ENCODE results near the gene INTS15.
A peak's percentile ranks its signal among the peaks of the same experiment; 100 is the strongest.
"Not testable (repeated sequence)": the region's sequence is repeated elsewhere in the genome, so short reads cannot be mapped to it uniquely, and the experiment has no call there.

Gene INTS15

GRCh38 chr7:6619961-6620360 is 30.1 kb downstream of the INTS15 start:
- no peak for DNase-seq

GRCh38 chr7:6621195-6622133 is 31.6 kb downstream of the INTS15 start:
- DNase-seq = no peak

- no peak for DNase-seq
Measured at GRCh38 chr7:6622134-6622710, 32.4 kb downstream of the INTS15 start.

GRCh38 chr7:6623589-6624245 is 33.9 kb downstream of the INTS15 start:
- no peak for DNase-seq

- no peak for DNase-seq
Measured at GRCh38 chr7:6624246-6624611, 34.4 kb downstream of the INTS15 start.

- DNase-seq = no peak
Measured at GRCh38 chr7:6628045-6628444, 38.2 kb downstream of the INTS15 start.

- no peak for DNase-seq
Measured at GRCh38 chr7:6630007-6630849, 40.4 kb downstream of the INTS15 start.

- no peak for DNase-seq
Measured at GRCh38 chr7:6631605-6632004, 41.8 kb downstream of the INTS15 start.

GRCh38 chr7:6634021-6634420 is 44.2 kb downstream of the INTS15 start:
- no peak for DNase-seq

GRCh38 chr7:6634971-6635370 is 45.1 kb downstream of the INTS15 start:
- not testable (repeated sequence) for DNase-seq

- DNase-seq = peak in 1 of 2 experiments; percentile 28
Measured at GRCh38 chr7:6636741-6637543, 47.1 kb downstream of the INTS15 start, which contains the start of gene ZNF316. Gene ZNF316, plus strand, starts transcription at chr7:6637318. Its CDS starts 5,092 bp downstream, at chr7:6642410.

- DNase-seq = peak in 1 of 2 experiments; percentile 58
Measured at GRCh38 chr7:6637544-6638229, 47.9 kb downstream of the INTS15 start.

- no peak for DNase-seq
Measured at GRCh38 chr7:6639032-6639431, 49.2 kb downstream of the INTS15 start.

- no peak for DNase-seq
Measured at GRCh38 chr7:6639627-6640026, 49.8 kb downstream of the INTS15 start.

GRCh38 chr7:6640246-6640721 is 50.5 kb downstream of the INTS15 start:
- no peak for DNase-seq

GRCh38 chr7:6641305-6642035 is 51.6 kb downstream of the INTS15 start:
- DNase-seq = no peak

GRCh38 chr7:6642239-6642839 is 52.5 kb downstream of the INTS15 start:
- no peak for DNase-seq

GRCh38 chr7:6642861-6643640 is 53.2 kb downstream of the INTS15 start:
- no peak for DNase-seq

Measured in SW 1271 (cell line).